ENCODE measurements around the gene DDI2.

GRCh38 chr1:15687446-15687845, 70.2 kb downstream of the DDI2 start:
- TF ChIP-seq, protein P1, sequence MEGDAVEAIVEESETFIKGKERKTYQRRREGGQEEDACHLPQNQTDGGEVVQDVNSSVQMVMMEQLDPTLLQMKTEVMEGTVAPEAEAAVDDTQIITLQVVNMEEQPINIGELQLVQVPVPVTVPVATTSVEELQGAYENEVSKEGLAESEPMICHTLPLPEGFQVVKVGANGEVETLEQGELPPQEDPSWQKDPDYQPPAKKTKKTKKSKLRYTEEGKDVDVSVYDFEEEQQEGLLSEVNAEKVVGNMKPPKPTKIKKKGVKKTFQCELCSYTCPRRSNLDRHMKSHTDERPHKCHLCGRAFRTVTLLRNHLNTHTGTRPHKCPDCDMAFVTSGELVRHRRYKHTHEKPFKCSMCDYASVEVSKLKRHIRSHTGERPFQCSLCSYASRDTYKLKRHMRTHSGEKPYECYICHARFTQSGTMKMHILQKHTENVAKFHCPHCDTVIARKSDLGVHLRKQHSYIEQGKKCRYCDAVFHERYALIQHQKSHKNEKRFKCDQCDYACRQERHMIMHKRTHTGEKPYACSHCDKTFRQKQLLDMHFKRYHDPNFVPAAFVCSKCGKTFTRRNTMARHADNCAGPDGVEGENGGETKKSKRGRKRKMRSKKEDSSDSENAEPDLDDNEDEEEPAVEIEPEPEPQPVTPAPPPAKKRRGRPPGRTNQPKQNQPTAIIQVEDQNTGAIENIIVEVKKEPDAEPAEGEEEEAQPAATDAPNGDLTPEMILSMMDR (IDR thresholded peaks at IDR 0.05; ENCODE audit: low read depth, low read length), result no peak
- TF ChIP-seq POLR2A (IDR thresholded peaks at IDR 0.05; ENCODE audit: extremely low read depth, insufficient read length) (no peak), MYC (IDR thresholded peaks at IDR 0.05; ENCODE audit: low read depth, low read length) (no peak)
- TF ChIP-seq, protein P2, sequence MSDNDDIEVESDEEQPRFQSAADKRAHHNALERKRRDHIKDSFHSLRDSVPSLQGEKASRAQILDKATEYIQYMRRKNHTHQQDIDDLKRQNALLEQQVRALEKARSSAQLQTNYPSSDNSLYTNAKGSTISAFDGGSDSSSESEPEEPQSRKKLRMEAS (IDR thresholded peaks at IDR 0.05; ENCODE audit: low read depth, low read length), result no peak
